ENCODE data around the gene SPESP1.
"Not testable (repeated sequence)": the region's sequence is repeated elsewhere in the genome, so short reads cannot be mapped to it uniquely, and the experiment has no call there.

The SPESP1 gene

DNA sequence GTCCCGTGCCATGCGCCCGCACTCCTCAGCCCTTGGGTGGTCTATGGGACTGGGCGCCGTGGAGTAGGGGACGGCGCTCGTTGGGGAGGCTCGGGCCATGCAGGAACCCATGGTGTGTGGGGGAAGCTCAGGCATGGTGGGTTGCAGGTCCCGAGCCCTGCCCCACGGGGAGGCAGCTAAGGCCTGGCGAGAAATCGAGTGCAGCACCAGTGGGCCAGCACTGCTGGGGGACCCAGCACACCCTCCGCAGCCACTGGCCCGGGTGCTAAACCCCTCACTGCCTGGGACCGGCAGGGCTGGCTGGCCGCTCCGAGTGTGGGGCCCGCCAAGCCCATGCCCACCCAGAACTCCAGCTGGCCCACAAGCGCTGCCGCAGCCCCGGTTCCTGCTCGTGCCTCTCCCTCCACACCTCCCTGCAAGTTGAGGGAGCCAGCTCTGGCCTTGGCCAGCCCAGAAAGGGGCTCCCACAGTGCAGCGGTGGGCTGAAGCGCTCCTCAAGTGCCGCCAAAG lies 45.4 kb downstream of the SPESP1 start:
- H3K4me1 Mint-ChIP-seq; H3K27ac Mint-ChIP-seq; H3K36me3 Mint-ChIP-seq; ATAC-seq (ENCODE audit: low read depth); H3K27me3 Mint-ChIP-seq; H3K9me3 Mint-ChIP-seq; H3K4me3 Mint-ChIP-seq; DNase-seq (ENCODE audit: low spot score in 2 of 2): not testable (repeated sequence)

GRCh38 chr15:68977426-68977825 lies 47.1 kb downstream of the SPESP1 start:
- not testable (repeated sequence) for H3K4me3 Mint-ChIP-seq; H3K36me3 Mint-ChIP-seq; DNase-seq (ENCODE audit: low spot score in 2 of 2); H3K4me1 Mint-ChIP-seq; ATAC-seq (ENCODE audit: low read depth); H3K27me3 Mint-ChIP-seq; H3K27ac Mint-ChIP-seq; H3K9me3 Mint-ChIP-seq

DNA sequence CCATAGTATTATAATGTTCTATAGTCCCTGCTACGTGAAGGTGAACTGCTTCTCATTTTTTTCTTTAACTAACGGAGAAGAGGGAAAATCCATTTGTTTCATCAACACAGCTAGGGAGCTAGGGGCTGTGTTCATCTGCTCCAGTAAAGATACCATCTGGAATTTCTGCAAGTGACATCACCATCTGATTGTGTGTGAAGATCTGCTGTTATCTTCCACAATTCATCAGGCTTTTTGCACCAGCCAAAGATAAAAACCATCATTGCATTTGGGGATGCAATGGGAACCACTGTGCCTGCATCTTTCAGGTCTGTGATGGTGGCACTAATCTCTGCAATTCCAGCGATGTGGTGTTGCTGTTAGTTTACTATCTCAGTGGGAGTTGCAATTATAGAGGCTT lies 48.7 kb downstream of the SPESP1 start:
- peaks cover 3% of the 10 kb centered on the region for H3K27me3 Mint-ChIP-seq
- no peak overlapping the region for H3K4me3 Mint-ChIP-seq
- no peak overlapping the region for H3K27ac Mint-ChIP-seq
- H3K36me3 Mint-ChIP-seq = no peaks in the 10 kb centered on the region
- H3K4me1 Mint-ChIP-seq = no peaks in the 10 kb centered on the region
- ATAC-seq (ENCODE audit: low read depth) = no peak
- H3K9me3 Mint-ChIP-seq = peaks cover 3% of the 10 kb centered on the region
- DNase-seq (ENCODE audit: low spot score in 2 of 2) = no peak

GRCh38 chr15:68979816-68980215 lies 49.5 kb downstream of the SPESP1 start:
- Mint-ChIP-seq H3K27ac (no peak overlapping the region), H3K36me3 (no peaks in the 10 kb centered on the region), H3K27me3 (peaks cover 3% of the 10 kb centered on the region), H3K9me3 (peaks cover under 1% of the 10 kb centered on the region), H3K4me1 (no peaks in the 10 kb centered on the region), H3K4me3 (no peak overlapping the region)
- DNase-seq (ENCODE audit: low spot score in 2 of 2) (no peak), ATAC-seq (ENCODE audit: low read depth) (no peak)

GRCh38 chr15:68980786-68981185 lies 50.5 kb downstream of the SPESP1 start:
- H3K4me3 Mint-ChIP-seq = no peak overlapping the region
- H3K27ac Mint-ChIP-seq = no peak overlapping the region
- H3K9me3 Mint-ChIP-seq = no peaks in the 10 kb centered on the region
- DNase-seq (ENCODE audit: low spot score in 2 of 2) (no peak), ATAC-seq (ENCODE audit: low read depth) (no peak)
- no peaks in the 10 kb centered on the region for H3K36me3 Mint-ChIP-seq
- peaks cover 3% of the 10 kb centered on the region for H3K27me3 Mint-ChIP-seq
- H3K4me1 Mint-ChIP-seq = no peaks in the 10 kb centered on the region

DNA sequence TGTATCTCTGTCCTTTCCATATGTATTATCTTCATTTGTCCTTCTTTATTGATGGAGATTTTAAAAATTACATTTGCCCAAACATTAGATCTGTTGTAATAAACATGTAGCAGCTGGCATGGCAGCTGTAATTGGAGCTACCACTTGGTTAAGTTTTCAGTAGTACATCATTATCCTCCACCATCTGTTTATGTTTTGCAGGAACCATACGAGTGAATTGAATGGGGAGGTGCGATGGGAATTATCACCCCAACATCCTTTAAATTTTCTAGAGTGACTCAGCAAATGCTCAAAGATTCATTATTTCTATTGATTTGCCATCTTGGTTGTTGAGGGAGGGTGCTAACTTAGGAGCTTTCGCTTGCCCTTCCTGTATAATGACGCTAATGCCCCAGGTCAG lies 51.6 kb downstream of the SPESP1 start:
- H3K4me1 Mint-ChIP-seq = no peaks in the 10 kb centered on the region
- H3K9me3 Mint-ChIP-seq = no peaks in the 10 kb centered on the region
- H3K27me3 Mint-ChIP-seq = peaks cover 2% of the 10 kb centered on the region
- no peak overlapping the region for H3K4me3 Mint-ChIP-seq
- DNase-seq (ENCODE audit: low spot score in 2 of 2) (no peak), ATAC-seq (ENCODE audit: low read depth) (no peak)
- H3K36me3 Mint-ChIP-seq = no peaks in the 10 kb centered on the region
- H3K27ac Mint-ChIP-seq = no peak overlapping the region

DNA sequence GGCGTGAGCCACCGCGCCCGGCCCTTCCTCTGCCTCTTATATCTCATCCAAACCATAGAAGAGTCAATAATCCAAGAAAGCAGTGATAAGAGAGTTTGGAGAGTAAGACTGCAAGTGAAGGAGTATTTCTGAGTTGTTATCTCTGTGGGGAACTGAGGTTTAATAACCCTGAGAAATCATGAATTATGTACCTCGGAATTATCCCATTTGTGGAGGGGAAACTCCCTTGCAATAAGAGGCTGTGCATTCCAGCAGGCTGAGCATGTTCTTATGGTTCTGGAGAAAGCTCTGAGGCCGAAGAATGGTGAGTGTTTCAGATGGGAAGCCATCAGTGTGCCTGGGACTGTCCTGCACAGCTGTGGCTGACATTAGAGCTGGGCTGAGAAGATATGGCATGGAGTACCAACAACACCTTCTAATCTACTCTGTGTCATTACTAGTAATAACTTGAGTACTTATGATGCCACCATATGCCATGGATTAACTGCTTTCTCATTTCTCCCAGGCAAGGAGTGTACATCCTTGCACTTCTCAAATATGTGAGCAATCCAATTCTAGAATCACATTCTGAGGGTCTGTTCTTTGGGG lies 52.7 kb downstream of the SPESP1 start:
- H3K4me1 Mint-ChIP-seq = no peaks in the 10 kb centered on the region
- ATAC-seq (ENCODE audit: low read depth) = no peak
- DNase-seq (ENCODE audit: low spot score in 2 of 2) = no peak
- H3K36me3 Mint-ChIP-seq = no peaks in the 10 kb centered on the region
- no peak overlapping the region for H3K27ac Mint-ChIP-seq
- H3K9me3 Mint-ChIP-seq = no peaks in the 10 kb centered on the region
- H3K27me3 Mint-ChIP-seq = peaks cover 2% of the 10 kb centered on the region
- no peak overlapping the region for H3K4me3 Mint-ChIP-seq

GRCh38 chr15:68983961-68984481 lies 53.7 kb downstream of the SPESP1 start:
- H3K27ac Mint-ChIP-seq = no peak overlapping the region
- ATAC-seq (ENCODE audit: low read depth) = no peak
- peaks cover 4% of the 10 kb centered on the region for H3K27me3 Mint-ChIP-seq
- H3K4me3 Mint-ChIP-seq = no peak overlapping the region
- H3K9me3 Mint-ChIP-seq = no peaks in the 10 kb centered on the region
- H3K4me1 Mint-ChIP-seq = no peaks in the 10 kb centered on the region
- DNase-seq (ENCODE audit: low spot score in 2 of 2) = no peak
- no peaks in the 10 kb centered on the region for H3K36me3 Mint-ChIP-seq

DNA sequence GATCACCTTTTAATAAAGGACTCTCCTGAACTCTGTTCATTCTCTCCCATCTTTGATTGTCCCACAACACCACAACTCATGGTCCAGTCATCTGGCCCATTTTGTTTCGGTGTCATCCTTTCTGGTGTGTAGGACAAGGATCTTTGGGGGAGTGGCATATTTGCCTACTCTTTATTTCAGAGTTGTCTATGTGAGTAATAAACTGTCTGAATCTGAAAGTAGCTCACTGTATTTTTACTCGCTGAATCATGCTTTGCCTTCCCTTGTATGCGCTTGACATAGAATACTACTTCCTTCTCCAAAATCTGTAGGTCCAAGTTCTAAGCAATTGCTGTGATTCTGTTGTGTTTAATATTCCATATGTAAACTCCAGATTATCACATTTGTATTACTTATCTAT lies 54.3 kb downstream of the SPESP1 start:
- H3K9me3 Mint-ChIP-seq = no peaks in the 10 kb centered on the region
- H3K4me1 Mint-ChIP-seq = no peaks in the 10 kb centered on the region
- ATAC-seq (ENCODE audit: low read depth) = no peak
- H3K36me3 Mint-ChIP-seq = no peaks in the 10 kb centered on the region
- H3K4me3 Mint-ChIP-seq = no peak overlapping the region
- DNase-seq (ENCODE audit: low spot score in 2 of 2) = no peak
- H3K27ac Mint-ChIP-seq = no peak overlapping the region
- peaks cover 4% of the 10 kb centered on the region for H3K27me3 Mint-ChIP-seq

DNA sequence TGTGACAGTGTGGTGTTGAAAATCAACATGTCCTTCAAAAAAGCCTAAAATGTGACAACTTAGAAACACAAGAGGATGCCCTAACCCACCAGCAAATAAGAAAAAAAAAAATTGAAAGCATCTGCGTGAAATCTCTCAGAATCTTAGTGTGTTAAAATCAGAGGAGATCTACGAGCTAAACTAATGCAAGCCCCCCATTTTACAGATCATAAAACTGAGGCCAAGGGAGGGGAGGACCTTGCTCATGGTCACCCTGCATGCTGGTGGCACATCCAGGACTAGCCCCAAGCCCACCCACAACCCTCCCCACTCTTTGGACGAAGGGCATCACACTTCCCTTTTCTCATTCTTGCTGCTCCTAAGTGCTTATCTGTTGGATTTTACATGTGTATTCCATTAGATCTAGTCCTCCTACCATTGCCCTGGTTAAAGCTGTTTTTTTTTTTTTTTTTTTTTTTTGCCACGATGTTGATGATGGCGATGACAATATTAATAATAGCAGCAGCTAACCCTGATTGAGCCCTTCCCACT lies 55.1 kb downstream of the SPESP1 start:
- H3K4me1 Mint-ChIP-seq = no peaks in the 10 kb centered on the region
- H3K9me3 Mint-ChIP-seq = no peaks in the 10 kb centered on the region
- ATAC-seq (ENCODE audit: low read depth) (no peak), DNase-seq (ENCODE audit: low spot score in 2 of 2) (no peak)
- no peak overlapping the region for H3K4me3 Mint-ChIP-seq
- no peaks in the 10 kb centered on the region for H3K36me3 Mint-ChIP-seq
- H3K27me3 Mint-ChIP-seq = peaks cover 4% of the 10 kb centered on the region
- H3K27ac Mint-ChIP-seq = no peak overlapping the region

DNA sequence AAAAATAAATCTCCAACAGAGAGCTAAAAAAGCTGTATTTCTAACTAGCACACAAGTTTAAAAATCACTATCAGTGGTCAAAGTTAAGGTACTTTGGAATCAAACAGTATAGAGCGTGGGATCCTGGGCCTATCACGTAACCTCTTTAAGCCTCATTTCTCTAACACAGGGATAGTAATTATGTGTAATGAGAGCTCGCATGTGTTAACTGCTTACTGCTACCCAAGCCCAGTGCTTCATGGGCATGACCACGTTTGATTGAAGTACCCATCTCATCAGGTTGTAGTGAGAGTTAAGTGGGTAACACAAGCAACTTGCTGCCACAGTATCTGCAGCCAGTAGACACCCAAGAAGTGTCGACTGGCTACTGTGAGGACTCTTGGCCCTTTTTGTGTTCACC lies 56.0 kb downstream of the SPESP1 start:
- peaks cover 5% of the 10 kb centered on the region for H3K27me3 Mint-ChIP-seq
- ATAC-seq (ENCODE audit: low read depth) (no peak), DNase-seq (ENCODE audit: low spot score in 2 of 2) (no peak)
- no peak overlapping the region for H3K27ac Mint-ChIP-seq
- H3K9me3 Mint-ChIP-seq = no peaks in the 10 kb centered on the region
- H3K36me3 Mint-ChIP-seq = no peaks in the 10 kb centered on the region
- H3K4me1 Mint-ChIP-seq = no peaks in the 10 kb centered on the region
- H3K4me3 Mint-ChIP-seq = no peak overlapping the region

- DNase-seq (ENCODE audit: low spot score in 2 of 2) (no peak), ATAC-seq (ENCODE audit: low read depth) (no peak)
- no peaks in the 10 kb centered on the region for H3K36me3 Mint-ChIP-seq
- H3K27me3 Mint-ChIP-seq = peaks cover 5% of the 10 kb centered on the region
- no peaks in the 10 kb centered on the region for H3K9me3 Mint-ChIP-seq
- H3K4me1 Mint-ChIP-seq = no peaks in the 10 kb centered on the region
- H3K27ac Mint-ChIP-seq = no peak overlapping the region
- H3K4me3 Mint-ChIP-seq = no peak overlapping the region
These were observed 56.8 kb downstream of the SPESP1 start for GRCh38 chr15:68987120-68987519.

GRCh38 chr15:68987676-68988075 lies 57.4 kb downstream of the SPESP1 start:
- H3K4me3 Mint-ChIP-seq = no peak overlapping the region
- no peaks in the 10 kb centered on the region for H3K4me1 Mint-ChIP-seq
- no peak overlapping the region for H3K27ac Mint-ChIP-seq
- H3K9me3 Mint-ChIP-seq = no peaks in the 10 kb centered on the region
- ATAC-seq (ENCODE audit: low read depth) = no peak
- H3K27me3 Mint-ChIP-seq = peaks cover 7% of the 10 kb centered on the region
- no peaks in the 10 kb centered on the region for H3K36me3 Mint-ChIP-seq
- no peak for DNase-seq (ENCODE audit: low spot score in 2 of 2)

DNA sequence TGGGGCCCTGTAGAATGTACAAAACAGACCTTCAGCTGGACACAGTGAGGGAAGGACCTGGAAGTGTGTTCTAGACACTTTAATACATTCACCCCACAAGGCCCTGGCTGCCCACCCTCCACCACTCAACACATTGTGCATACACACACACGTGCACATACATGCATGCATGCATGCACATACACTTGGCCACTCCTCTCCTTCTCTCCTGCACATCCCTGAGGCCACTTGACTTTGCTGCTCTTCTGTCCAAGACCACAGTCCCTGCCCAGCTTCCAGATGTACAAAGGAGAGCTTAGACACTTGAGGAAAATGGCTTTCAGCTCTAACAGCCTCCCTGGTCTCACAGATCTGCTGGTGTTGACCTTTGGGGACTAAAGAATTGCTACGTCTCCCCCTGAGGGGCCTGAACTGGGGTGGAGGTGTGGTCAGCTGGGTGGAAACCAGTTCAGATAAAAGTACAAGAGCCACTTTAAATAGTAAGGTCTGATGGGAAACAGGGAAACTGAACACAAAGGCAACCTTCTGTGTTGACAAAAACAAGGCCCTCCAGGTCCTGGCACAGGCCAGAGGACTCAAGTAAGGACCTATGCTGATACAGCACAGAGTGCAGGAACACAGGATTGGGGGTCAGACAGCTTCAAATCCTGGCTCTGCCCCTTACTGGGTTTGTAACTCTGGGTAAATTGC lies 59.4 kb downstream of the SPESP1 start:
- Mint-ChIP-seq H3K36me3 (no peaks in the 10 kb centered on the region), H3K27me3 (peaks cover 7% of the 10 kb centered on the region), H3K4me3 (no peak overlapping the region), H3K9me3 (no peaks in the 10 kb centered on the region), H3K27ac (no peak overlapping the region), H3K4me1 (no peaks in the 10 kb centered on the region)
- DNase-seq (ENCODE audit: low spot score in 2 of 2) = no peak
- ATAC-seq (ENCODE audit: low read depth) = no peak

All from memory B cell (primary cell).